HepG2 (cell line): ENCODE data around the gene PSMB3. TPM values are rescaled to one million over a fixed set of nuclear protein-coding genes. Genes with fewer than 3 reads are reported as not detected.
A peak's percentile ranks its signal among the peaks of the same experiment; 100 is the strongest.

Experiments
- ARNT2 ChIP-seq: sonication (generic); formaldehyde crosslinking; IDR thresholded peaks from 2 replicates; pipeline ENCODE4 v1.8.0; 2022; ENCODE audit warnings: mild to moderate bottlenecking, low read depth, missing genetic modification reagents, moderate library complexity
- CEBPG ChIP-seq: IDR thresholded peaks from 2 replicates; pipeline ENCODE4 v1.6.1; 2016
- HNRNPH1 ChIP-seq: fragments of 200-400 bp; formaldehyde crosslinking; optimal IDR thresholded peaks from 2 replicates; pipeline ENCODE3; 2017; ENCODE audit warnings: mild to moderate bottlenecking, low read depth, low read length
- MLLT10 ChIP-seq: sonication (generic); formaldehyde crosslinking; IDR thresholded peaks from 2 replicates; pipeline ENCODE4 v1.4.0; 2020; ENCODE audit warnings: missing genetic modification reagents
- MYNN ChIP-seq: sonication (generic); formaldehyde crosslinking; IDR thresholded peaks from 2 replicates; pipeline ENCODE4 v1.4.0; 2020; ENCODE audit warnings: mild to moderate bottlenecking, low read depth, missing genetic modification reagents
- NCOA2 ChIP-seq: sonication (generic); formaldehyde crosslinking; IDR thresholded peaks from 2 replicates; pipeline ENCODE4 v1.8.0; 2022; ENCODE audit warnings: inconsistent platforms
- PHF5A ChIP-seq: IDR thresholded peaks from one replicate; pipeline ENCODE4 v1.6.1; 2018; ENCODE audit warnings: low read depth, missing genetic modification reagents; ENCODE audit not compliant: unreplicated experiment
- REXO4 ChIP-seq: sonication (generic); formaldehyde crosslinking; IDR thresholded peaks from 2 replicates; pipeline ENCODE4 v1.8.0; 2022; ENCODE audit warnings: missing genetic modification reagents, mild to moderate bottlenecking, borderline replicate concordance
- ZNF354B ChIP-seq: sonication (generic); formaldehyde crosslinking; IDR thresholded peaks from 2 replicates; pipeline ENCODE4 v1.8.0; 2022; ENCODE audit warnings: mild to moderate bottlenecking, missing genetic modification reagents
- ZNF446 ChIP-seq: sonication (generic); formaldehyde crosslinking; IDR thresholded peaks from 2 replicates; pipeline ENCODE4 v1.5.0; 2020; ENCODE audit warnings: mild to moderate bottlenecking, missing genetic modification reagents
- polyA plus RNA-seq, 8 experiments: library from polyadenylated mRNA; depleted of rRNA in 3 of 8; stranded (reverse) in 7 of 8; unstranded in 1 of 8; fragments of >200 nt; fragmentation: Illumina TruSeq in 4 of 8; extraction: Trizol in 4 of 8; gene quantifications; 2 replicates each; pipeline versions ENCODE4 v1.2.1 to v1.2.3, GENCODE V29; 2011 to 2016; ENCODE audit warnings: low read depth in 4 of 8, missing spikeins in 1 of 8, mixed read lengths in 1 of 8; ENCODE audit not compliant: insufficient read depth in 1 of 8
- total RNA-seq, 5 experiments: library from RNA; depleted of rRNA; stranded (reverse); fragments of >200 nt; fragmentation: Illumina TruSeq; extraction: Trizol; gene quantifications; 2 replicates each; pipeline ENCODE4 v1.2.3, GENCODE V29; 2016; ENCODE audit warnings: low read depth in 1 of 5
- TF ChIP-seq, protein P1 (sequence below): sonication (generic); formaldehyde crosslinking; conservative IDR thresholded peaks from 2 replicates; pipeline ENCODE4 v1.4.0; 2020; ENCODE audit warnings: missing genetic modification reagents
- TF ChIP-seq, protein P2 (sequence below): sonication (generic); formaldehyde crosslinking; IDR thresholded peaks from 2 replicates; pipeline ENCODE4 v1.4.0; 2020; ENCODE audit warnings: missing genetic modification reagents
- TF ChIP-seq, protein P3 (sequence below): sonication (generic); formaldehyde crosslinking; IDR thresholded peaks from 2 replicates; pipeline ENCODE4 v1.8.1; 2022; ENCODE audit warnings: low read depth, mild to moderate bottlenecking, missing genetic modification reagents
- TF ChIP-seq, protein P4 (sequence below): sonication (generic); formaldehyde crosslinking; IDR thresholded peaks from 2 replicates; pipeline ENCODE4 v1.4.0; 2020; ENCODE audit warnings: missing genetic modification reagents
- TF ChIP-seq, protein P5 (sequence below): sonication (generic); formaldehyde crosslinking; IDR thresholded peaks from 2 replicates; pipeline ENCODE4 v1.4.0; 2020; ENCODE audit warnings: missing genetic modification reagents, borderline replicate concordance

Gene PSMB3
- total and polyA plus RNA-seq, 2 of the 13 experiments (the other 11 are each of a cell fraction or from before 2014, with no cell fraction given): 366 to 517 TPM

DNA sequence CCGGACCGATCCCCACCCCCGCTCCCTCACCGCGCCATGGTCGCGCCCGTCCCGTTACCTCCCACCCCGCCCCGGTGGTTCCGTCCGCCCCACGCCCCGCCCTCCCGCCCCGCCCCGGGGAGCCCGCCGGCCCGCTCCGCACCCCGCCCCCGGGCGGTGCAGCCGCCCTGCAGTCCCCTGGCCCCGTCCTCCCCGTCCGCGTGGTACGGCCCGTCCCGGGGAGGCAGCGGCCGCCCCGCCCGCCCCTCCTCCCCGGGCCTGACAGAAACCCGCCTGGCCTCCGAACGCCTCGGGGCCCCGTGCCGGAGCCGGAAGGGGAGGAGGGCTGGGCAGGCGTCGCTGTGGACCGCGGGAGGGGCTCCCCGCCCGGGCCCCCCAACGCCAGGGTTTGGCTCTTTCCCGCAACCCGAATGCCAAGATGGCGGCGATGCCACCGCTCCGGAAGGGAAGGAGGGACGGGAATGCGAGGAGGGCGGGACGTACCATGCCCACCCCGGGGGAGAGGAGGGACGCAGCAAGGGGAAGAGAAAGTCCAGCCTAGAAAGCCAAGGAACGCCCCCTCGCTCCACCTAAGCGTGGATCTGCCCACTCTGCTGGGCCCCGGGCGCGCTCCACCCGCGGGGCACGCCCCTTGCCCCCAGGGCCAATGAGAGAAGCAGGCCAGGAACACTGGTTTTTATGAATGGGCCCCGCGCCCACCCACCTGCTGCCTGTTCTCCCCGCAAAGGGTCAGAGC lies 47.1 kb downstream of the PSMB3 start, which contains the start of gene PIP4K2B (continued):
- TF ChIP-seq, protein P1, sequence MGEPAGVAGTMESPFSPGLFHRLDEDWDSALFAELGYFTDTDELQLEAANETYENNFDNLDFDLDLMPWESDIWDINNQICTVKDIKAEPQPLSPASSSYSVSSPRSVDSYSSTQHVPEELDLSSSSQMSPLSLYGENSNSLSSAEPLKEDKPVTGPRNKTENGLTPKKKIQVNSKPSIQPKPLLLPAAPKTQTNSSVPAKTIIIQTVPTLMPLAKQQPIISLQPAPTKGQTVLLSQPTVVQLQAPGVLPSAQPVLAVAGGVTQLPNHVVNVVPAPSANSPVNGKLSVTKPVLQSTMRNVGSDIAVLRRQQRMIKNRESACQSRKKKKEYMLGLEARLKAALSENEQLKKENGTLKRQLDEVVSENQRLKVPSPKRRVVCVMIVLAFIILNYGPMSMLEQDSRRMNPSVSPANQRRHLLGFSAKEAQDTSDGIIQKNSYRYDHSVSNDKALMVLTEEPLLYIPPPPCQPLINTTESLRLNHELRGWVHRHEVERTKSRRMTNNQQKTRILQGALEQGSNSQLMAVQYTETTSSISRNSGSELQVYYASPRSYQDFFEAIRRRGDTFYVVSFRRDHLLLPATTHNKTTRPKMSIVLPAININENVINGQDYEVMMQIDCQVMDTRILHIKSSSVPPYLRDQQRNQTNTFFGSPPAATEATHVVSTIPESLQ: peak; percentile 77; the same call in 1 of the 2 replicates
- TF ChIP-seq CEBPG (CRISPR knock-in tag) (no peak), HNRNPH1 (peak; percentile 76), ARNT2 (CRISPR knock-in tag) (peak; percentile 92), NCOA2 (peak; percentile 29; the same call in 1 of the 2 replicates), MLLT10 (CRISPR knock-in tag) (no peak), ZNF354B (CRISPR knock-in tag) (0 out of 2 replicates have a peak, but pooled peaks have one; percentile 81), REXO4 (CRISPR knock-in tag) (no peak), PHF5A (CRISPR knock-in tag) (peak; percentile 47), ZNF446 (no peak), MYNN (no peak; the same call in 1 of the 2 replicates)
- TF ChIP-seq, protein P2, sequence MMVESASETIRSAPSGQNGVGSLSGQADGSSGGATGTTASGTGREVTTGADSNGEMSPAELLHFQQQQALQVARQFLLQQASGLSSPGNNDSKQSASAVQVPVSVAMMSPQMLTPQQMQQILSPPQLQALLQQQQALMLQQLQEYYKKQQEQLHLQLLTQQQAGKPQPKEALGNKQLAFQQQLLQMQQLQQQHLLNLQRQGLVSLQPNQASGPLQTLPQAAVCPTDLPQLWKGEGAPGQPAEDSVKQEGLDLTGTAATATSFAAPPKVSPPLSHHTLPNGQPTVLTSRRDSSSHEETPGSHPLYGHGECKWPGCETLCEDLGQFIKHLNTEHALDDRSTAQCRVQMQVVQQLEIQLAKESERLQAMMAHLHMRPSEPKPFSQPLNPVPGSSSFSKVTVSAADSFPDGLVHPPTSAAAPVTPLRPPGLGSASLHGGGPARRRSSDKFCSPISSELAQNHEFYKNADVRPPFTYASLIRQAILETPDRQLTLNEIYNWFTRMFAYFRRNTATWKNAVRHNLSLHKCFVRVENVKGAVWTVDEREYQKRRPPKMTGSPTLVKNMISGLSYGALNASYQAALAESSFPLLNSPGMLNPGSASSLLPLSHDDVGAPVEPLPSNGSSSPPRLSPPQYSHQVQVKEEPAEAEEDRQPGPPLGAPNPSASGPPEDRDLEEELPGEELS: peak; percentile 71
- TF ChIP-seq, protein P3, sequence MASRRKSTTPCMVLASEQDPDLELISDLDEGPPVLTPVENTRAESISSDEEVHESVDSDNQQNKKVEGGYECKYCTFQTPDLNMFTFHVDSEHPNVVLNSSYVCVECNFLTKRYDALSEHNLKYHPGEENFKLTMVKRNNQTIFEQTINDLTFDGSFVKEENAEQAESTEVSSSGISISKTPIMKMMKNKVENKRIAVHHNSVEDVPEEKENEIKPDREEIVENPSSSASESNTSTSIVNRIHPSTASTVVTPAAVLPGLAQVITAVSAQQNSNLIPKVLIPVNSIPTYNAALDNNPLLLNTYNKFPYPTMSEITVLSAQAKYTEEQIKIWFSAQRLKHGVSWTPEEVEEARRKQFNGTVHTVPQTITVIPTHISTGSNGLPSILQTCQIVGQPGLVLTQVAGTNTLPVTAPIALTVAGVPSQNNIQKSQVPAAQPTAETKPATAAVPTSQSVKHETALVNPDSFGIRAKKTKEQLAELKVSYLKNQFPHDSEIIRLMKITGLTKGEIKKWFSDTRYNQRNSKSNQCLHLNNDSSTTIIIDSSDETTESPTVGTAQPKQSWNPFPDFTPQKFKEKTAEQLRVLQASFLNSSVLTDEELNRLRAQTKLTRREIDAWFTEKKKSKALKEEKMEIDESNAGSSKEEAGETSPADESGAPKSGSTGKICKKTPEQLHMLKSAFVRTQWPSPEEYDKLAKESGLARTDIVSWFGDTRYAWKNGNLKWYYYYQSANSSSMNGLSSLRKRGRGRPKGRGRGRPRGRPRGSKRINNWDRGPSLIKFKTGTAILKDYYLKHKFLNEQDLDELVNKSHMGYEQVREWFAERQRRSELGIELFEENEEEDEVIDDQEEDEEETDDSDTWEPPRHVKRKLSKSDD (CRISPR knock-in tag): peak; percentile 82
- TF ChIP-seq, protein P4, sequence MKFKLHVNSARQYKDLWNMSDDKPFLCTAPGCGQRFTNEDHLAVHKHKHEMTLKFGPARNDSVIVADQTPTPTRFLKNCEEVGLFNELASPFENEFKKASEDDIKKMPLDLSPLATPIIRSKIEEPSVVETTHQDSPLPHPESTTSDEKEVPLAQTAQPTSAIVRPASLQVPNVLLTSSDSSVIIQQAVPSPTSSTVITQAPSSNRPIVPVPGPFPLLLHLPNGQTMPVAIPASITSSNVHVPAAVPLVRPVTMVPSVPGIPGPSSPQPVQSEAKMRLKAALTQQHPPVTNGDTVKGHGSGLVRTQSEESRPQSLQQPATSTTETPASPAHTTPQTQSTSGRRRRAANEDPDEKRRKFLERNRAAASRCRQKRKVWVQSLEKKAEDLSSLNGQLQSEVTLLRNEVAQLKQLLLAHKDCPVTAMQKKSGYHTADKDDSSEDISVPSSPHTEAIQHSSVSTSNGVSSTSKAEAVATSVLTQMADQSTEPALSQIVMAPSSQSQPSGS: peak; percentile 70; the same call in 1 of the 2 replicates
- TF ChIP-seq, protein P5, sequence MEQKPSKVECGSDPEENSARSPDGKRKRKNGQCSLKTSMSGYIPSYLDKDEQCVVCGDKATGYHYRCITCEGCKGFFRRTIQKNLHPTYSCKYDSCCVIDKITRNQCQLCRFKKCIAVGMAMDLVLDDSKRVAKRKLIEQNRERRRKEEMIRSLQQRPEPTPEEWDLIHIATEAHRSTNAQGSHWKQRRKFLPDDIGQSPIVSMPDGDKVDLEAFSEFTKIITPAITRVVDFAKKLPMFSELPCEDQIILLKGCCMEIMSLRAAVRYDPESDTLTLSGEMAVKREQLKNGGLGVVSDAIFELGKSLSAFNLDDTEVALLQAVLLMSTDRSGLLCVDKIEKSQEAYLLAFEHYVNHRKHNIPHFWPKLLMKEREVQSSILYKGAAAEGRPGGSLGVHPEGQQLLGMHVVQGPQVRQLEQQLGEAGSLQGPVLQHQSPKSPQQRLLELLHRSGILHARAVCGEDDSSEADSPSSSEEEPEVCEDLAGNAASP (CRISPR knock-in tag): 0 out of 2 replicates have a peak, but pooled peaks have one; percentile 61
